ENCODE measurements around the gene ZRANB3.

DNA sequence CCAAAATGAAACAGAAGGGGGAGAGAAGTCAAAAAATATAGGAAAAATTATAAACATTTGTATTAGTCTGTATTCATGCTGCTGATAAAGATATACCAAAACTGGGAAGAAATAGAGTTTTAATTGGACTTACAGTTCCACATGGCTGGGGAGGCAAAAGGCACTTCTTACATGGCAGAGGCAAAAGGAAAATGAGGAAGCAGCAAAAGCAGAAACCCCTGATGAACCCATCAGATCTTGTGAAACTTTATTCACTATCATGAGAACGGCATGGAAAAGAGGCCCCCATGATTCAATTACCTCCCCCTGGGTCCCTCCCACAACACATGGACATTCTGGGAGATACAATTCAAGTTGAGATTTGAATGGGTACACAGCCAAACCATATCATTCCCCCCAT is 79.1 kb downstream of the ZRANB3 start:
- no peak for TF ChIP-seq POLR2AphosphoS5 (IDR thresholded peaks at IDR 0.05; ENCODE audit: low read depth, low read length)
- TF ChIP-seq TAF1 (IDR thresholded peaks at IDR 0.05; ENCODE audit: borderline replicate concordance, insufficient read depth, low read length): no peak
- TF ChIP-seq, protein P1, sequence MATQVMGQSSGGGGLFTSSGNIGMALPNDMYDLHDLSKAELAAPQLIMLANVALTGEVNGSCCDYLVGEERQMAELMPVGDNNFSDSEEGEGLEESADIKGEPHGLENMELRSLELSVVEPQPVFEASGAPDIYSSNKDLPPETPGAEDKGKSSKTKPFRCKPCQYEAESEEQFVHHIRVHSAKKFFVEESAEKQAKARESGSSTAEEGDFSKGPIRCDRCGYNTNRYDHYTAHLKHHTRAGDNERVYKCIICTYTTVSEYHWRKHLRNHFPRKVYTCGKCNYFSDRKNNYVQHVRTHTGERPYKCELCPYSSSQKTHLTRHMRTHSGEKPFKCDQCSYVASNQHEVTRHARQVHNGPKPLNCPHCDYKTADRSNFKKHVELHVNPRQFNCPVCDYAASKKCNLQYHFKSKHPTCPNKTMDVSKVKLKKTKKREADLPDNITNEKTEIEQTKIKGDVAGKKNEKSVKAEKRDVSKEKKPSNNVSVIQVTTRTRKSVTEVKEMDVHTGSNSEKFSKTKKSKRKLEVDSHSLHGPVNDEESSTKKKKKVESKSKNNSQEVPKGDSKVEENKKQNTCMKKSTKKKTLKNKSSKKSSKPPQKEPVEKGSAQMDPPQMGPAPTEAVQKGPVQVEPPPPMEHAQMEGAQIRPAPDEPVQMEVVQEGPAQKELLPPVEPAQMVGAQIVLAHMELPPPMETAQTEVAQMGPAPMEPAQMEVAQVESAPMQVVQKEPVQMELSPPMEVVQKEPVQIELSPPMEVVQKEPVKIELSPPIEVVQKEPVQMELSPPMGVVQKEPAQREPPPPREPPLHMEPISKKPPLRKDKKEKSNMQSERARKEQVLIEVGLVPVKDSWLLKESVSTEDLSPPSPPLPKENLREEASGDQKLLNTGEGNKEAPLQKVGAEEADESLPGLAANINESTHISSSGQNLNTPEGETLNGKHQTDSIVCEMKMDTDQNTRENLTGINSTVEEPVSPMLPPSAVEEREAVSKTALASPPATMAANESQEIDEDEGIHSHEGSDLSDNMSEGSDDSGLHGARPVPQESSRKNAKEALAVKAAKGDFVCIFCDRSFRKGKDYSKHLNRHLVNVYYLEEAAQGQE (IDR thresholded peaks at IDR 0.05; ENCODE audit: insufficient read depth in 1 of 2, low read depth in 2 of 2, low read length in 2 of 2): no peak
- TF ChIP-seq SIN3A (IDR thresholded peaks at IDR 0.05; ENCODE audit: borderline replicate concordance, insufficient read depth, low read length): no peak
- no peak for TF ChIP-seq FOXP2 (optimal IDR thresholded peaks at IDR 0.05; ENCODE audit: borderline replicate concordance, extremely low read depth, extremely low read length, insufficient read depth)

Measured in PFSK-1 (cell line).